BE2C (cell line): ENCODE results near the gene LRIG1.

Source experiments
- DNase-seq: peaks from one replicate; pipeline ENCODE4 v3.0.0-alpha.2; 2020
- H3K27me3 ChIP-seq: fragments of 250-450 bp; sonication (Bioruptor Pico); 2 replicates; pipeline ENCODE4 v1.5.1; 2020; ENCODE audit warnings: mild to moderate bottlenecking
- H3K36me3 ChIP-seq: fragments of 250-450 bp; sonication (Bioruptor Pico); 2 replicates; pipeline ENCODE4 v1.5.1; 2020; ENCODE audit warnings: mild to moderate bottlenecking
- H3K4me1 ChIP-seq: fragments of 250-450 bp; sonication (Bioruptor Pico); 2 replicates; pipeline ENCODE4 v1.5.1; 2020
- H3K4me3 ChIP-seq: 2 replicates; pipeline ENCODE4 v1.5.1; 2011; ENCODE audit warnings: low read depth, low read length
- H3K9me3 ChIP-seq: fragments of 250-450 bp; sonication (Bioruptor Pico); 2 replicates; pipeline ENCODE4 v1.5.1; 2020
- CTCF ChIP-seq: IDR thresholded peaks from 2 replicates; pipeline ENCODE4 v1.5.1; 2012; ENCODE audit warnings: mild to moderate bottlenecking, low read depth, low read length

Gene LRIG1

GRCh38 chr3:66502245-66502874 is 1.5 kb upstream of the LRIG1 start:
- Histone ChIP-seq H3K9me3 (no peaks in the 10 kb centered on the region), H3K4me3 (no peak overlapping the region), H3K4me1 (no peaks in the 10 kb centered on the region), H3K27me3 (peaks cover 74% of the 10 kb centered on the region), H3K36me3 (no peaks in the 10 kb centered on the region)
- DNase-seq = no peak
- TF ChIP-seq CTCF = no peak

- no peaks in the 10 kb centered on the region for H3K9me3 ChIP-seq
- H3K27me3 ChIP-seq = peaks cover 77% of the 10 kb centered on the region
- no peaks in the 10 kb centered on the region for H3K4me1 ChIP-seq
- DNase-seq = no peak
- peak overlapping the region; percentile 38 for H3K4me3 ChIP-seq
- 0 out of 2 replicates have a peak, but pooled peaks have one; percentile 12 for TF ChIP-seq CTCF
- H3K36me3 ChIP-seq = no peaks in the 10 kb centered on the region
Measured at GRCh38 chr3:66501483-66502244, 842 bp upstream of the LRIG1 start.

GRCh38 chr3:66499881-66500575 is 794 bp downstream of the LRIG1 start:
- Histone ChIP-seq H3K36me3 (no peaks in the 10 kb centered on the region), H3K4me1 (no peaks in the 10 kb centered on the region), H3K9me3 (no peaks in the 10 kb centered on the region), H3K4me3 (peak overlapping the region; percentile 59), H3K27me3 (peaks cover 80% of the 10 kb centered on the region)
- peak; percentile 29 for DNase-seq
- no peak for TF ChIP-seq CTCF

DNA sequence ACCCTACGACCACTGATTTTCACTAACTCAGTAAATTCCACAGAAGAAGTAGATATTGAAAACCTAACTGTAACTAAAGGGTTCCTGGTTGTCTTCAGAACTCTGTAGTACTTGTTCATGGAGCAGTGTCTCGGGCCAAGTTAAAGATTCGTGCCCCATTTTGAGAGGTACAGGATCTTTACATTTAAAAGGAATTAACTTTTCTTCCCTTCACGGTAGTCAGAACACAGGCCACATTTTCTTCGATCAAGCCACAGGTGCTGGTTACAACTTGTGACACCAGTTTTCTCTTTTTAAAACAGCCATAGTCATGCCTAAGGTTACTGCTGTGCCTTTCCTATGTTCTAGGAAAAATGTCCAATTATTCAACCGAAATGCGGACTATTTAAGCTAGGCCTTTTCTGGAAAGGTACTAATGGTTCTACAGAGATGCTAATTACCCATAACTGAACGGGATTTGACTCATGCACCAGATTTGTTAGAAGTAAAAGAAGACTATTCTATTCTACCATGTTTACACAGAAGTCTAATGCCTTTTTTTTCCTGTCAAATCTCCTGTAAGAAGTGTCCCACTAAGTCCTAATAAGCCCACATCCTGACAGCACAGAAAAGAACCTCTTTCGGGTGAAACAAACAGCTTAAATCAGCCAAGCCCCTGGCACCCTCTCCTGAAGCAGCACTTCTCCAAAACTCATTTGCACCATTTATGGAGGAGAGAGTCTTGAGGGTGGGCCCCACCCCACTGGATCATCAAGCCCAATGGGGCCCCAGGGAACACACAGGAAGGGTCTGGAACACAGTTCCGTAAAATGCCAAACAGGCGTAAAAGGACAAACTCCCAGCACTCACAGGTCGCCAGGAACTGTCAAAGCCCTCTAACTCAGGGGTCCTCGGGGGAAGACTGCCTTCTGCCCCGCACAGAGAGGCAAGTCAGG is 1.9 kb downstream of the LRIG1 start:
- no peaks in the 10 kb centered on the region for H3K36me3 ChIP-seq
- peaks cover 79% of the 10 kb centered on the region for H3K27me3 ChIP-seq
- no peak overlapping the region for H3K4me3 ChIP-seq
- no peak for DNase-seq
- no peak for TF ChIP-seq CTCF
- no peaks in the 10 kb centered on the region for H3K9me3 ChIP-seq
- no peaks in the 10 kb centered on the region for H3K4me1 ChIP-seq

- no peaks in the 10 kb centered on the region for H3K4me1 ChIP-seq
- no peaks in the 10 kb centered on the region for H3K9me3 ChIP-seq
- no peak overlapping the region for H3K4me3 ChIP-seq
- peaks cover 77% of the 10 kb centered on the region for H3K27me3 ChIP-seq
- DNase-seq = no peak
- TF ChIP-seq CTCF = no peak
- no peaks in the 10 kb centered on the region for H3K36me3 ChIP-seq
Measured at GRCh38 chr3:66497985-66498671, 2.7 kb downstream of the LRIG1 start.
